GM12878 (cell line): ENCODE results near the gene COL1A1. TPM values are rescaled to one million over a fixed set of nuclear protein-coding genes. Genes with fewer than 3 reads are reported as not detected.
A peak's percentile ranks its signal among the peaks of the same experiment; 100 is the strongest.

Source experiments
- BCL3 ChIP-seq: IDR thresholded peaks from 2 replicates; pipeline ENCODE4 v1.6.1; 2011; ENCODE audit warnings: borderline replicate concordance, low read depth, mild to moderate bottlenecking, moderate library complexity, low read length; ENCODE audit not compliant: insufficient read depth, poor library complexity, severe bottlenecking
- BCLAF1 ChIP-seq: fragments of 450-650 bp; IDR thresholded peaks from 2 replicates; pipeline ENCODE4 v1.6.1; 2017; ENCODE audit warnings: antibody characterized with exemption, mild to moderate bottlenecking, moderate library complexity
- CUX1 ChIP-seq: IDR thresholded peaks from 2 replicates; pipeline ENCODE4 v1.6.1; 2012; ENCODE audit warnings: improper control_type of control experiment, low read depth, low read length; ENCODE audit not compliant: insufficient replicate concordance
- FOXK2 ChIP-seq: fragments of 450-650 bp; IDR thresholded peaks from 2 replicates; pipeline ENCODE4 v1.6.1; 2017; ENCODE audit warnings: mild to moderate bottlenecking, moderate library complexity
- GATAD2B ChIP-seq: fragments of 450-650 bp; conservative IDR thresholded peaks from 2 replicates; pipeline ENCODE4 v1.6.1; 2017; ENCODE audit warnings: low read depth, mild to moderate bottlenecking, moderate library complexity
- NR2F1 ChIP-seq: fragments of 450-650 bp; conservative IDR thresholded peaks from 2 replicates; pipeline ENCODE4 v1.6.1; 2017; ENCODE audit warnings: mild to moderate bottlenecking
- ZBTB33 ChIP-seq: fragments of 450-650 bp; IDR thresholded peaks from 2 replicates; pipeline ENCODE4 v1.6.1; 2017; ENCODE audit warnings: mild to moderate bottlenecking
- ZNF24 ChIP-seq: fragments of 450-650 bp; IDR thresholded peaks from 2 replicates; pipeline ENCODE4 v1.6.1; 2017; ENCODE audit warnings: antibody characterized with exemption, mild to moderate bottlenecking
- polyA plus RNA-seq, 11 experiments: library from polyadenylated mRNA; depleted of rRNA in 4 of 11; unstranded in 6 of 11; stranded (reverse) in 5 of 11; fragments of >200 nt; fragmentation: Nextera tagmentation in 4 of 11; fragmentation: Illumina TruSeq in 1 of 11; extraction: Ambion mirVana in 4 of 11; extraction: Trizol in 1 of 11; gene quantifications; 1 replicate in 1 of 11; 2 replicates in 10 of 11; pipeline versions ENCODE4 v1.2.1 to v1.2.3, GENCODE V29; 2011 to 2016; ENCODE audit warnings: inconsistent platforms in 2 of 11, missing spikeins in 2 of 11, low read depth in 1 of 11
- total RNA-seq, 4 experiments: library from RNA; depleted of rRNA in 3 of 4; stranded (reverse); fragments of >200 nt in 3 of 4; fragmentation: Illumina TruSeq in 1 of 4; extraction: Trizol in 1 of 4; gene quantifications; 2 replicates each; pipeline versions ENCODE4 v1.2.1 to v1.2.3, GENCODE V29; 2013 to 2021
- TF ChIP-seq, protein P1 (sequence below): fragments of 450-650 bp; IDR thresholded peaks from 2 replicates; pipeline ENCODE4 v1.6.1; 2017; ENCODE audit warnings: low read depth, mild to moderate bottlenecking, moderate library complexity
- TF ChIP-seq, protein P2 (sequence below): fragments of 150-350 bp; IDR thresholded peaks from 2 replicates; pipeline ENCODE4 v1.6.1; 2016; ENCODE audit warnings: low read depth, low read length

COL1A1 gene
- total and polyA plus RNA-seq, 10 of the 15 experiments (the other 5 are each of a cell fraction or from before 2014, with no cell fraction given), result 0.18 to 7.7 (median 2.3) TPM

- TF ChIP-seq FOXK2, result no peak
- TF ChIP-seq ZBTB33, result no peak
- TF ChIP-seq, protein P1, sequence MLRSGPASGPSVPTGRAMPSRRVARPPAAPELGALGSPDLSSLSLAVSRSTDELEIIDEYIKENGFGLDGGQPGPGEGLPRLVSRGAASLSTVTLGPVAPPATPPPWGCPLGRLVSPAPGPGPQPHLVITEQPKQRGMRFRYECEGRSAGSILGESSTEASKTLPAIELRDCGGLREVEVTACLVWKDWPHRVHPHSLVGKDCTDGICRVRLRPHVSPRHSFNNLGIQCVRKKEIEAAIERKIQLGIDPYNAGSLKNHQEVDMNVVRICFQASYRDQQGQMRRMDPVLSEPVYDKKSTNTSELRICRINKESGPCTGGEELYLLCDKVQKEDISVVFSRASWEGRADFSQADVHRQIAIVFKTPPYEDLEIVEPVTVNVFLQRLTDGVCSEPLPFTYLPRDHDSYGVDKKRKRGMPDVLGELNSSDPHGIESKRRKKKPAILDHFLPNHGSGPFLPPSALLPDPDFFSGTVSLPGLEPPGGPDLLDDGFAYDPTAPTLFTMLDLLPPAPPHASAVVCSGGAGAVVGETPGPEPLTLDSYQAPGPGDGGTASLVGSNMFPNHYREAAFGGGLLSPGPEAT, result no peak
- TF ChIP-seq GATAD2B, result peak; percentile 84; the same call in 1 of the 2 replicates
- TF ChIP-seq BCL3, result no peak
- TF ChIP-seq, protein P2, sequence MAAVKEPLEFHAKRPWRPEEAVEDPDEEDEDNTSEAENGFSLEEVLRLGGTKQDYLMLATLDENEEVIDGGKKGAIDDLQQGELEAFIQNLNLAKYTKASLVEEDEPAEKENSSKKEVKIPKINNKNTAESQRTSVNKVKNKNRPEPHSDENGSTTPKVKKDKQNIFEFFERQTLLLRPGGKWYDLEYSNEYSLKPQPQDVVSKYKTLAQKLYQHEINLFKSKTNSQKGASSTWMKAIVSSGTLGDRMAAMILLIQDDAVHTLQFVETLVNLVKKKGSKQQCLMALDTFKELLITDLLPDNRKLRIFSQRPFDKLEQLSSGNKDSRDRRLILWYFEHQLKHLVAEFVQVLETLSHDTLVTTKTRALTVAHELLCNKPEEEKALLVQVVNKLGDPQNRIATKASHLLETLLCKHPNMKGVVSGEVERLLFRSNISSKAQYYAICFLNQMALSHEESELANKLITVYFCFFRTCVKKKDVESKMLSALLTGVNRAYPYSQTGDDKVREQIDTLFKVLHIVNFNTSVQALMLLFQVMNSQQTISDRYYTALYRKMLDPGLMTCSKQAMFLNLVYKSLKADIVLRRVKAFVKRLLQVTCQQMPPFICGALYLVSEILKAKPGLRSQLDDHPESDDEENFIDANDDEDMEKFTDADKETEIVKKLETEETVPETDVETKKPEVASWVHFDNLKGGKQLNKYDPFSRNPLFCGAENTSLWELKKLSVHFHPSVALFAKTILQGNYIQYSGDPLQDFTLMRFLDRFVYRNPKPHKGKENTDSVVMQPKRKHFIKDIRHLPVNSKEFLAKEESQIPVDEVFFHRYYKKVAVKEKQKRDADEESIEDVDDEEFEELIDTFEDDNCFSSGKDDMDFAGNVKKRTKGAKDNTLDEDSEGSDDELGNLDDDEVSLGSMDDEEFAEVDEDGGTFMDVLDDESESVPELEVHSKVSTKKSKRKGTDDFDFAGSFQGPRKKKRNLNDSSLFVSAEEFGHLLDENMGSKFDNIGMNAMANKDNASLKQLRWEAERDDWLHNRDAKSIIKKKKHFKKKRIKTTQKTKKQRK, result no peak
- peak; percentile 29; the same call in 1 of the 2 replicates for TF ChIP-seq NR2F1
- no peak for TF ChIP-seq ZNF24
- no peak for TF ChIP-seq CUX1
- TF ChIP-seq BCLAF1, result no peak
These were observed 51.7 kb downstream of the COL1A1 start (continued) for GRCh38 chr17:50149417-50150353.
